GM18517 (cell line): ENCODE results near the gene CERT1.

Experiments
- ATAC-seq: cut with Tn5 transposase; IDR thresholded peaks from one replicate; pipeline ENCODE4 v1.9.1; 2021; ENCODE audit warnings: mild to moderate bottlenecking, moderate library complexity; ENCODE audit not compliant: unreplicated experiment

Gene CERT1

GRCh38 chr5:75414241-75414640, 97.2 kb downstream of the CERT1 start:
- no peak for ATAC-seq

GRCh38 chr5:75412111-75412990, 99.1 kb downstream of the CERT1 start:
- ATAC-seq, result no peak

GRCh38 chr5:75405296-75405695, 106.1 kb downstream of the CERT1 start:
- ATAC-seq, result no peak

- no peak for ATAC-seq
Observed at GRCh38 chr5:75395277-75395676, 116.2 kb downstream of the CERT1 start.

- ATAC-seq, result no peak
Observed at GRCh38 chr5:75389430-75389829, 122.0 kb downstream of the CERT1 start.

GRCh38 chr5:75387806-75388205, 123.6 kb downstream of the CERT1 start:
- no peak for ATAC-seq

GRCh38 chr5:75384218-75384617, 127.2 kb downstream of the CERT1 start:
- no peak for ATAC-seq

- no peak for ATAC-seq
Observed at GRCh38 chr5:75381456-75381855, 130.0 kb downstream of the CERT1 start.

- no peak for ATAC-seq
Observed at GRCh38 chr5:75380099-75380498, 131.3 kb downstream of the CERT1 start.

GRCh38 chr5:75375414-75375813, 136.0 kb downstream of the CERT1 start:
- no peak for ATAC-seq

GRCh38 chr5:75374394-75374814, 137.0 kb downstream of the CERT1 start:
- no peak for ATAC-seq

GRCh38 chr5:75373862-75374261, 137.6 kb downstream of the CERT1 start:
- no peak for ATAC-seq

GRCh38 chr5:75368391-75368790, 143.0 kb downstream of the CERT1 start:
- ATAC-seq, result no peak

GRCh38 chr5:75367401-75367800, 144.0 kb downstream of the CERT1 start:
- ATAC-seq, result no peak

GRCh38 chr5:75366787-75367186, 144.6 kb downstream of the CERT1 start:
- ATAC-seq, result peak; percentile 90

- no peak for ATAC-seq
Observed at GRCh38 chr5:75365740-75366139, 145.7 kb downstream of the CERT1 start.

- no peak for ATAC-seq
Observed at GRCh38 chr5:75364571-75365280, 146.7 kb downstream of the CERT1 start.

- no peak for ATAC-seq
Observed at GRCh38 chr5:75363726-75364495, 147.5 kb downstream of the CERT1 start.

GRCh38 chr5:75363111-75363510, 148.3 kb downstream of the CERT1 start:
- ATAC-seq, result no peak

- no peak for ATAC-seq
Observed at GRCh38 chr5:75362474-75362975, 148.9 kb downstream of the CERT1 start.

GRCh38 chr5:75361310-75361709, 150.1 kb downstream of the CERT1 start:
- no peak for ATAC-seq
